ENCODE results near the gene KIF2A.

The KIF2A gene

GRCh38 chr5:62328772-62329491, 22.9 kb downstream of the KIF2A start:
- DNase-seq (ENCODE audit: low spot score), result peak; percentile 78

GRCh38 chr5:62330302-62330701, 24.3 kb downstream of the KIF2A start:
- DNase-seq (ENCODE audit: low spot score), result no peak

GRCh38 chr5:62331921-62332320, 25.9 kb downstream of the KIF2A start:
- peak; percentile 89 for DNase-seq (ENCODE audit: low spot score)

DNA sequence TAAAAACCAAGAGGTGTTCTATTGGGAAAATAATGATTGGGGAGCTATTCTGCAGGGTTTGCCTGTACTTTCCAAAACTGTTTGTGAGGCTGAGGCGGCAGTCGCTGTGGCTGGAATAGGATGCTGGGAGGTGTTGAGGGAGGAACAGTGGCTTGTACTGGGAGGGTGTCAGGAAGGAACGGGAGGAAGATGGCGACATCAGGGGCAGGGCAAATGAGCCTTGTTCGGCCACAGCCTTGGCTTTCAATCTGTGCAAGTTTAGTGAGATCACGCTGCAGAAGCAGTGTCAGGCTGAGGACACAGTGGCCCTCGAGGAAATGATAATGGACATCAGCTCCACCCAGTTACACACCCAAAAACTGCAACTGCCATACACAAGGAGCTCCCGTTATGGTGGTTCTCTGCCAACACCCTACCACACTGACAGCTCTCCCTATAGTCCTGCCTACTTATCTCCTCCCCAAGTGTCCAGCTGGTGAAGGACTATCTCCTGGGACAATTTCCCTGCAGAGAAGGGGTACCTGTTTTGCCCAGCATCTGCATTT, 27.3 kb downstream of the KIF2A start:
- DNase-seq (ENCODE audit: low spot score), result no peak

DNA sequence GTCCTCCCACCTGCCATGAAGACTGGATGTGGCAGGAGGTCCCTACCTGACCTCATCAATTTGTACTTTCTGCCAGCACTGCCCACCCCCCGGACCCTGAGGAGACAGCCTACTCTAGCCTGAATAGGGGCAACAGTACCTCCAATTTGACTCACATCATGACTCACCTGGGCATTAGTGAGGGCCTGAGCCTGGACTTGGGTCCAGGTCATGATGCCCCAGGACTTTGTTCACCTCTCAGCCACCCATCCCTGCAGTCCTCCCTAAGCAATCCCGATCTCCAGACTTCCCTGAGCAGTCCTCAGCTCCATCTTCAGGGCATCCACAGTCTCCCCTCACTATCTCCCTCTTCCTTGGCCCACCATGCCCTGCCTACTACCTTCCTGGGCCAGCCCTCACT, 28.1 kb downstream of the KIF2A start:
- DNase-seq (ENCODE audit: low spot score), result no peak

DNA sequence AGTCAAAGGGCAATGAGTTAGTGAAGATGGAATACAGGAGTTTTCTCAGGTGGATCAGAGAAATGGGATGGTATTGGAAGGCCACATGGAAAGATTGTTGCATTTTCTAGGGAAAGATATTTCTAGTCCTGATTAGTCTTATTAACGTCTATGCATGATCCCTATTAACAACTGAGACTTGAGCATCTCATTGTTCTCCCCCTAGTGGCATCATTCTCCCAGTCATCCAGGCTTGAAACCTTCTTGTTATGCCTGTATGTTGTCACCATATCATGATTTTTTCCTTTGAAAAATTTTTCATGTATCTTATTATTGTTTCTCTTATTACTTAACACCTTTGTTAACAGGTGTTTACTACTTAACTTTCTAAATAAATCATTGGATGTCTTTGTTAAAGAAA, 34.4 kb downstream of the KIF2A start:
- DNase-seq (ENCODE audit: low spot score), result peak; percentile 70

DNA sequence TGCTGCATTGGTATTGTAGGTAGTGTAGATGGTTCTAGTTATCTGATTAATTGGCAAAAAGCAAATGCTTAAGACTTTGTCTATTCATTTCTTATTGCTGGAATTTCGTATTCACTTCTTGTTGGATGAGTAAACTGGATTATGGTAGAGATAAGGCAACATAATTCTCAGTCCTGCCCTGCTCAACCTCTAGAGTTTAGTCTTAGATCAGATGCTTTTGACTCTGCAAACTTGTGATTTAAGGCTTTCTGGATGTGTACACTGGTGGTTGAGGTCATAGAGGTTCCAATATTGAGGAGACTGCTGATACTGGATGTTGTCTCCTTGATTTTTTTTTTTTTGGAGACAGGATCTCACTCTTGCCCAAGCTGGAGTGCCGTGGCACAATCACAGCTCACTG, 35.0 kb downstream of the KIF2A start:
- DNase-seq (ENCODE audit: low spot score), result no peak

- no peak for DNase-seq (ENCODE audit: low spot score)
Measured at GRCh38 chr5:62341783-62342475, 35.9 kb downstream of the KIF2A start.

DNA sequence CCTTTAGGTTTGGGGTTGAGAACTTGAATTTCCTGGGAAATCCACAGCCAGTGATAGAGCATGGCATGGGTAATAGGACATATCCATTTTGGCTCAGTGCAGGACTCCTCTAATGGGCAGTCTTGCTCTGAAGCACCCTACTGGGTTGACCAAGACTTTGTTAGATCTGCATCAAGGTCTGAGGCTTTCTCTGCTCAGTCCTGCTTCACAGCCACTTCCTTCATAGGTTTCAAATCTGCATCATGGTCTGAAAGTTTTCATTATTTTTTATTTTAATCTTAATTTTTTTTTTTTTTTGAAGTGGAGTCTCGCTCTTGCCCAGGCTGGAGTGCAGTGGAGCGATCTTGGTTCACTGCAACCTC, 36.5 kb downstream of the KIF2A start:
- no peak for DNase-seq (ENCODE audit: low spot score)

DNA sequence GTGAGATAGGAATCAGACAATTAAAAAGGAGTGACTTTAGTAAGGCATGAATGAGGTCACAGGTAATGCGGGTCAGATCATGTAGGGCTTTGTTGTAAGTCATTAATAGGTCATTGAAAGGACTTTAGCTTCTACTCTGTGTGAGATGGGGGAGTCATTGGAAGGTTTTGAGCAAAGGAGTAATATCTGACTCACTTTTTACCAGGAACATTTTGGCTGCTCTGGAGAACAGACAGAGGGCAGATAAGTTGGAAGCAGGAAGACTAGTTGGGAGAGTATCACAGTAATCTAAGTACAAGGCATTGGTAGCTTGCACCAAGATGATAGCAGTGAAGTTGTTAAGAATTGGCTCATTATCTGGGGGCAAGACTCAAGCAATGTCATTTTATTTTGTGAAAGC, 37.4 kb downstream of the KIF2A start:
- DNase-seq (ENCODE audit: low spot score), result no peak

GRCh38 chr5:62346748-62347147, 40.7 kb downstream of the KIF2A start:
- DNase-seq (ENCODE audit: low spot score), result no peak

- DNase-seq (ENCODE audit: low spot score), result no peak
Measured at GRCh38 chr5:62347928-62348327, 41.9 kb downstream of the KIF2A start.

GRCh38 chr5:62348723-62349481, 42.9 kb downstream of the KIF2A start:
- no peak for DNase-seq (ENCODE audit: low spot score)

- DNase-seq (ENCODE audit: low spot score), result peak; percentile 77
Measured at GRCh38 chr5:62354028-62354874, 48.2 kb downstream of the KIF2A start.

DNA sequence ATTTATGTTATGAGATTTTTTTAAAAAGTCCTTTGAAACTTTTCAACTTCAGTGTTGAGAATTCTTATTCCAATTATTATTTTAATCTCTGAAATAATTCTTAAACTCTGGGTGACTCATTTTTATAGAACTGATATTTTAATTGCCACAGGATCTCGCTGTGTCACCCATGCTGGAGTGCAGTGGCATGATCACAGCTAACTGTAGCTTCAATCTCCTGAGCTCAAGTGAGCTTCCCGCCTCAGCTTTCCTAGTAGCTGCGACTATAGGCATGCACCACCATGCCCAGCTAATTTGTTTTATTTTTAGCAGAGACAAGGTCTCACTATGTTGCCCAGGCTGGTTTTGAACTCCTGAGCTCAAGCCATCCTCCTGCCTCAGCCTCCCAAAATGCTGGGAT, 56.7 kb downstream of the KIF2A start:
- DNase-seq (ENCODE audit: low spot score), result no peak

- DNase-seq (ENCODE audit: low spot score), result no peak
Measured at GRCh38 chr5:62369039-62369438, 63.0 kb downstream of the KIF2A start.

DNA sequence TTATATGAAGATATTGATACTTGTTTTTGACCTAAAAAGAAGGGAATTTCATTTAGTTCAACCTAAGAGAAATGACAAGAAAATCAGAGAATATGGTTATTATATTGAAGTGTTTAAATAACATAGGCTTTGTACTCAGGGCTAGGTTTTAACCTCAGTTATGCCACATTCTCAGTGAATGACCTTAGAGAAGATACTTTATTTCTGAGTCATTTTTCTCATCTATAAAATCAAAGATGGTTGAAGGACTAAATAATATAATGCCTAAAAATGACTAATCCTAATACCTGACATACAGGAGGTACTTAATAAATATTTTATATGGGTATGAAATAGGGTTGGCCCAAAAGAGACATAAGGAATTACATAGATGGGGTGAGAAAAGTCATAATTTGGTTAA, 65.4 kb downstream of the KIF2A start:
- no peak for DNase-seq (ENCODE audit: low spot score)

DNA sequence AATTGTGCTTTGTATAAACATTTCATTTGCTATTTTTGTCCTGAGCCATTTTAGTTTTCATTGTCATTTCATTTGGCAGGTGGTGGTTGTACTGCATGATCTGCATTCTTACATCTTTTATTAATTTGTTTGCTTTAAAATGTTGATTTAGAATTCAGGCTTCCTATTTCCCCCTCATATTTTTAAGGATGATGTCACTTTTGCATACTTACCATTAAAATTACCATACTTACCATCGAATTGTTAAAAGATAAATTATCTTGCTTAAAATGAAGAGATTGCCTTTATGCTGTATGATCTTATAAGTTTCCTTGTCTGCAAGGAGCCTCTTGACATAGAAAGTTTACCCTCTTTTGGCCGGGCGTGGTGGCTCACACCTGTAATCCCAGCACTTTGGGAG, 66.6 kb downstream of the KIF2A start:
- DNase-seq (ENCODE audit: low spot score), result no peak

DNA sequence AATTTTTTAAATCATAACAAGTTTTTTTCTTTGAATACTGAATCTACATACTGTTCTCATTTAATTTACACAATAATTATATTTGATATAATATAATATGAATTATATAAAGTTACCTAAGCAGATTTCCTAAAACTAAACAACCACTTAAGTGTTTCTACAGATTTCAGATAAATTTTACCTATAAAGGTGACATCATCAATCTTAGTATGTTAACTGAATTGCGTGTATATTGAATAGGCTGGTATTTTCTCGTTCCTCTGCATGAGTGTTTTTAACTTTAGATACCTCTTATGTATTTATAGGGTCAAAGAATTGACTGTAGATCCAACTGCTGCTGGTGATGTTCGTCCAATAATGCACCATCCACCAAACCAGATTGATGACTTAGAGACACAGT, 67.4 kb downstream of the KIF2A start:
- no peak for DNase-seq (ENCODE audit: low spot score)

GRCh38 chr5:62374090-62374489, 68.1 kb downstream of the KIF2A start:
- no peak for DNase-seq (ENCODE audit: low spot score)

GRCh38 chr5:62375627-62376026, 69.6 kb downstream of the KIF2A start:
- DNase-seq (ENCODE audit: low spot score), result no peak

- no peak for DNase-seq (ENCODE audit: low spot score)
Measured at GRCh38 chr5:62376064-62376463, 70.1 kb downstream of the KIF2A start.
